NT2/D1 (cell line): Measurements from ENCODE around the gene BCL2.

ENCODE experiments used
- SUZ12 ChIP-seq: IDR thresholded peaks from 2 replicates; pipeline ENCODE4 v1.6.1; 2011; ENCODE audit not compliant: insufficient read length, insufficient read depth; ENCODE audit errors: extremely low read depth
- YY1 ChIP-seq: IDR thresholded peaks from 2 replicates; pipeline ENCODE4 v1.6.1; 2011; ENCODE audit not compliant: insufficient read length, insufficient read depth

DNA sequence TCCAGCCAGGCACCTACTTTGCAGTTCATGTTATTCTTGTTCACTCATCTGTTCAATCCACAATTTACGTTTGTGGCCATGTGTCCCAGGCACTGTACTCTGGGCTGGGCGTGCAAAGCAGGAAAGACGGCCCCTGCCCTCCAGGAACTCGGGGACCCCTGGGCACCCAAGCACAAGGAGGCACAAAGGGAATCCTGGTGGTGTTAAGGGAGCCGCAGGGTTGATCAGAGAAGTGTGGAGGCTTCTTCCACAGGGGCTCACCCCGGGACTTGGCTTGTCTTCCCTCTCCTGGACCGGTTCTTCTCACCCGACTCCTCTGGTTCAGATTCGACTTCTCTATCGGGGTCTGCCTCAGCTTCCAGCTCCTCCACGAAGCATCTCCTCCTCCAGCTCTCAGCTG, 230.5 kb downstream of the BCL2 start:
- TF ChIP-seq SUZ12 (no peak), YY1 (no peak)
